NCI-H2196 treated with DMSO at 0.1 percent for 48 hours (cell line): ENCODE results near the gene CYP3A4.
"Not testable (repeated sequence)": the region's sequence is repeated elsewhere in the genome, so short reads cannot be mapped to it uniquely, and the experiment has no call there.

Source experiments
- DNase-seq: peaks from one replicate; lab custom pipeline; 2025; ENCODE audit not compliant: unreplicated experiment; lab: John Stamatoyannopoulos, UW

Gene CYP3A4

GRCh38 chr7:99784007-99784406 lies at the start of gene CYP3A4:
Gene CYP3A4 (minus strand): TSS chr7:99784184. CDS start chr7:99784081, 103 bp downstream.
- no peak for DNase-seq

DNA sequence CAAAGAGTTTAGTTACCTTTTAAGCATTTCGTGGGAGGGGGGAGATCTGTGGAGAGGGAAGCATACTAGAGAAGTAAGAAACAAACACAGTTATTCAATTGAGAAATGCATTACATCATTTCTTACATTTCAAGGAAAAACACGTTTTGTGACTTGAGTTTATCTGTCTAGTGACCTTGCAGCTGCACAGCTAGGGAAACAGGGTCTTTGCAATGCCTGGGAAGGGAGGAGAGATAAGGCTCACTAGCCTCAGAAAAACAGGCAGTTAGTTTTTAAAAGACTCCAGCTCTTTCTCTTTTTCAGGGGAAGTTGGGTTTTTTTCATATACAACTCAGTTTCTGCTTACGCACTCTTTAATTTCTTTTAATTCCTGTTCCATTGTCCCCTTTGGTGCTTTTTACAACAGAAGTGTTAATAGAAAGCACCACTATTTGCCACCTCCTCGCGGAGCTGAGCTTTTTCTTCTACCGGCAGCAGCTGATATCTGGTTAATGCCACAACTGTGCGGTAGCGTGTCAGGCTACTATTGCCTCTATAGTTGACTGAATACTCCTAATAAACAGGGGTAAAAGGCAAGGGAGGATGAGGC lies 49.4 kb upstream of the CYP3A4 start:
- no peak for DNase-seq

DNA sequence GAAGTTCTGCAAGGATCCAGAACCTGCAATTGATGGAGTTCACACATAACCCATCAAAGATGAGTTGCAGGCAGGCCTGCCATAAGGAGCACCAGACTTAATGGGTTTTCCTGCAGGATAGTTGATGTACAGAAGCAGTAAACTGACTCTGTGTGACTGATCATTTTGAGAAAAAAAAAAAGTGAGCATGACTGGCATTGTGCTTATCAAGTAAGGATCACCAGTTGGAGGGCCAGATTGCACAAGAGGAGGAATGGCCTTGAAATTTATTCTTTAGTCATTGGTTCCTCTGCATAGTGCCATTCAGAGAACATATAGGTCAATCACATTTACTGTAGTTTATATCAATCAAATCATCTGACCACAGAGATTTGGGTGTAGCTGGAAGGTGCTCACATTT lies 47.6 kb upstream of the CYP3A4 start:
- no peak for DNase-seq

- no peak for DNase-seq
Observed at GRCh38 chr7:99829524-99830160, 45.7 kb upstream of the CYP3A4 start.

GRCh38 chr7:99828811-99829210 lies 44.8 kb upstream of the CYP3A4 start:
- DNase-seq: no peak

DNA sequence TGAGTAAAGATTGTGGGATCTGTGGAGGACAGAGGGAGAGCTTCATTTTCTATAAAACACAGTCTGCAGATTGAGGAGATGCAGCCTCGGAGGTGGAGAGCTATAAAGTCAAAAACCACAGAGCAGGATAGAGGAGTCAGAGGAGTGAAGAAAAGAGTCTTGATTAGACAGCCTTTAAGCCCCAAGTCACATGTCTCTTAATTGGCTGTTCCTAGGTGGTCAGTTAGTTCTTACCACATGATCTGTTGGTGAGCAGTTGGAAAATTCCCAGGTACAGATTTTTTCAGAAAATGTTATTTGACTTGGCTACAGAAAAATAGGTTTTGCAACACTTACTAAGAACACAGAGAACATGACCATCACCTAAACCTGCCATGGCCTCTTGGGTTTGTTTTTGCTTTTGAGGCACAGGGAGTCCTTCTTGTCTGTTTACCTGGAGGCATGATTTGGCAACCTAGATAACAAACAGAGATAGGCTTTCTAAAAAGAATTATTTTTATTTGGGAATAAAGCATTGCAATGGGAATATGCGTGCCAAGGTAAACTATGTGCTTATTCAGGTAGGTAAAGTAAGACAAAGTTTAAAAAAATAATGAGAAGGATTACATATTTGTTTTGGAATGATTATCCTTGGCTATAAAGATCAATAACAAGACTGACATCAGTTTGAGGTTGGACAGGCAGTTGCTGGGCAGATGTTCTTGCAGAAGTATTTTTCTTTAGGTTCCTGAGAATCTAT lies 43.2 kb upstream of the CYP3A4 start:
- DNase-seq: no peak

DNA sequence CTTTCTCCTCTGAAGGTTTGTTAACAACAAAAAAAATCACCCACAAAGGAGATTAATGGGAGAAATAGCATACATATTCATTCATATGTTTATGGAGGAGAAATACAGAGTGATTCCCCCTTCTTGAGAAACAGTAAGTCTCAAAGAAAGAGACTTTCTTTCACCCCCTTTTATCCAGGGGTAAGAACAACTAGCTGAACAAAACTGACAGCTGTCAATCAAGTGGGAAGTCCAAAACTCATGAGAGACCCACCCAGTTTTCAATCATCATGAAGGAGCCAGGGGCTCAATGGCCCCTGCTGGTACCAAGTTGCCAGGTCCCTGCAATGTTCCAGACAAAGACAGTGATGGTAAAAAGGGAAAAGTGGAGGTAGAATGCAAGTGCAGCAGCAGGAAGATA lies 41.9 kb upstream of the CYP3A4 start:
- no peak for DNase-seq

- no peak for DNase-seq
Observed at GRCh38 chr7:99825452-99825851, 41.5 kb upstream of the CYP3A4 start.

DNA sequence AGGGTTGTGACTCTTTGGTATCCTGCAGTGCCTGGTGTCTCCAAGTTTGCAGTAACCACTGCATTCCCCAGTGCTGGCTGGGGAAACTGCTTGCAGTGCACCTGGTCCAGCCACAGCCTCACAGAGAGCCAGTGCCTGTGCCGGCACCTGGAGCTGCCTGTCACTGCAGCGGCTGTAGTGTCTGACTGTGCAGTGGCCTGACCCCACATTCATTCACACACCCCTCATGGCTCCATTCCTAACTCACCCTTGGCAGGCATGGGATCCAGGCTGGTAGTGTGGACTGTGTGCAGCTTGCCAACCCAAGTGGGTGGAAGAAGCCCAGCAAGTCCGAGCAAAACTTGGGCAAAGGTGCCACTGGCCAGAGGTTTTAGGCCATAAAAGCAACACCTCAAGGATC lies 40.1 kb upstream of the CYP3A4 start:
- DNase-seq: no peak

DNA sequence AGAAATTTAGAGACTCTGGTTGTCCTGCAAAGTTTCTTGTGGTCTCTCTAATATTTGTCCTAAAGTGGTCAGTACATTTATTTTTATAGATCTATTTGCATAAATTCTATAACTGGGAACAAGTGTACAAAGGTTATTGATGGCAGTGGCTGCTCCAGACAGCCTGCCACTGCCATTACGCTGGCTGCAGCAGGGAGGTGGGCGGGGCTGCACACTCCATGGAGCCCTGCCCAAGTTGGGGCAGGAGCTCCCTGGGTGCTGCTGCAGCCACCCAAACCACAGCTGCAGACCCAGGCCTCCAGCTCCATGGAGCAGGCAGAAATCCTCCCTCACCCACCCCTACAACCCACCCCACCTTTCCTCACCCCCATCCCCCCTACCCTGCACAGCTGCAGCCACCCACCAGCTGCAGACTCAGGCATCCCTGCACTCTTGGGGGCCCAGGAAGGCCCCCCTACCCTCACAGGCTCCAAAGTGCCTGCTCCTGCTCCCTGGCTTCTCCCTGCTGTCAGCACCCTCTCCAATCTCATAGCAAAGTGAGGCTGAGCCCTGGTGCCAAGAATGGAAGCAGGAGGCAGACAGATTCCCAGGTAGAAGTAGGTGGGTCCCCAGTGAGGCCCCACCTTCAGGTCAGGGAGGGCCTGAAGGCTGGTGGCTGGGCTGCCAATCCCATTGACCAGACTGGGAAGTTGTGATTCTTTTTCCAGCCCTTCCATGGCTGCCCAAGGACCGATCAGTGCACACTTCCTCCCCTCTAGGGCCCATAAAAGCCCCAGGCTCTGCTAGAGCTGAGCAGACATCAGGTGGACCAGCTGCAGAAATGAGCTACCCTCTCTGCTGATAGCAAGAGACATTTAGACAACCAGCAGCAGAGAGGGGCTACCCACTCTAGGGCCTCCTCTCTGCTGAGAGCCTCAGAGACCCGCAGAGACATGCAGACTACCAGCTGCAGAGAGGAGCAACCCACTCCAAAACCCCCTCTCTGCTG lies 39.0 kb upstream of the CYP3A4 start:
- no peak for DNase-seq

GRCh38 chr7:99820408-99821027 lies 36.5 kb upstream of the CYP3A4 start:
- no peak for DNase-seq

GRCh38 chr7:99808766-99809165 lies 24.8 kb upstream of the CYP3A4 start:
- DNase-seq: no peak

DNA sequence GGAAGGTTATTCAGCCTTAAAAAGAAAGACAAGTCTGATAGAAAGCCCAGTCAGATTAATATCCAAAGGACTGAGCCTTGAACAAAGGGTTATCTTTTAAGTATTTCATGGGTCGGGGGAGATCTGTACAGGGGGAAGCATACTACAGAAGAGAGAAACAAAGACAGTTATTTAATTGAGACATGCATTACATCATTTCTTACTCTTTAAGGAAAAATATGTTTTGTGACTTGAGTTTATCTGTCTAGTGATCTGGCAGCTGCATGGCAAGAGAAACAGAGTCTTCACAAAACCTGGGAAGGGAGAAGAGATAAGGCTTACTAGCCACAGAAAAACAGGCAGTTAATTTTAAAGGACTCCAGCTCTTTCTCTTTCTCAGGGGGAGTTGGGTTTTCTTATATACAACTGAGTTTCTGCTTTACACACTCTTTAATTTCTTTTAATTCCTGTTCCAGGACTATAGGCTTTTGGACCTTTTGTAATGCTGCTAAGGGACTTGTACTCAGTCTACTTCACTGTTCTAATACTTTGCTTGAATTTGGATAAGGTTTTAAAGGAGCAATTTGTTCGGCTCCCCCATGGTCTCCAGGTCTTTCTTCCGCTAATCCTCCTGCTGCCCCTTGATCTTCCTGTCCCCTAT lies 23.0 kb upstream of the CYP3A4 start:
- no peak for DNase-seq

- DNase-seq: no peak
Observed at GRCh38 chr7:99805641-99806040, 21.7 kb upstream of the CYP3A4 start.

GRCh38 chr7:99803118-99803517 lies 19.1 kb upstream of the CYP3A4 start:
- DNase-seq: not testable (repeated sequence)

DNA sequence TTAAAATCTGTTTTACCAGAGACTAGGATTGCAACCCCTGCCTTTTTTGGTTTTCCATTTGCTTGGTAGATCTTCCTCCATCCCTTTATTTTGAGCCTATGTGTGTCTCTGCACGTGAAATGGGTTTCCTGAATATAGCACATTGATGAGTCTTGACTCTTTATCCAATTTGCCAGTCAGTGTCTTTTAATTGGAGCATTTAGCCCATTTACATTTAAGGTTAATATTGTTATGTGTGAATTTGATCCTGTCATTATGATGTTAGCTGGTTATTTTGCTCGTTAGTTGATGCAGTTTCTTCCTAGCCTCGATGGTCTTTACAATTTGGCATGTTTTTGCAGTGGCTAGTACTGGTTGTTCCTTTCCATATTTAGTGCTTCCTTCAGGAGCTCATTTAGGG lies 17.4 kb upstream of the CYP3A4 start:
- not testable (repeated sequence) for DNase-seq

GRCh38 chr7:99798972-99799371 lies 15.0 kb upstream of the CYP3A4 start:
- no peak for DNase-seq

DNA sequence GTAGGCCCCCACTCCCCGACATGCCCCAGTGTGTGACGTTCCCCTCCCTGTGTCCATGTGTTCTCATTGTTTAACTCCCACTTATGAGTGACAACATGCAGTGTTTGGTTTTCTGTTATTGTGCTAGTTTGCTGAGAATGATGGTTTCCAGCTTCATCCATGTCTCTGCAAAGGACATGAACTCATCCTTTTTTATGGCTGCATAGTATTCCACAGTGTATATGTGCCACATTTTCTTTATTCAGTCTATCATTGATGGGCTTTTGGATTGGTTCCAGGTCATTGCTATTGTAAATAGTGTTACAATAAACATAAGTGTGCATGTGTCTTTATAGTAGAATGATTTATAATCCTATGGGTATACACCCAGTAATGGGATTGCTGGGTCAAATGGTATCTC lies 11.9 kb upstream of the CYP3A4 start:
- not testable (repeated sequence) for DNase-seq

DNA sequence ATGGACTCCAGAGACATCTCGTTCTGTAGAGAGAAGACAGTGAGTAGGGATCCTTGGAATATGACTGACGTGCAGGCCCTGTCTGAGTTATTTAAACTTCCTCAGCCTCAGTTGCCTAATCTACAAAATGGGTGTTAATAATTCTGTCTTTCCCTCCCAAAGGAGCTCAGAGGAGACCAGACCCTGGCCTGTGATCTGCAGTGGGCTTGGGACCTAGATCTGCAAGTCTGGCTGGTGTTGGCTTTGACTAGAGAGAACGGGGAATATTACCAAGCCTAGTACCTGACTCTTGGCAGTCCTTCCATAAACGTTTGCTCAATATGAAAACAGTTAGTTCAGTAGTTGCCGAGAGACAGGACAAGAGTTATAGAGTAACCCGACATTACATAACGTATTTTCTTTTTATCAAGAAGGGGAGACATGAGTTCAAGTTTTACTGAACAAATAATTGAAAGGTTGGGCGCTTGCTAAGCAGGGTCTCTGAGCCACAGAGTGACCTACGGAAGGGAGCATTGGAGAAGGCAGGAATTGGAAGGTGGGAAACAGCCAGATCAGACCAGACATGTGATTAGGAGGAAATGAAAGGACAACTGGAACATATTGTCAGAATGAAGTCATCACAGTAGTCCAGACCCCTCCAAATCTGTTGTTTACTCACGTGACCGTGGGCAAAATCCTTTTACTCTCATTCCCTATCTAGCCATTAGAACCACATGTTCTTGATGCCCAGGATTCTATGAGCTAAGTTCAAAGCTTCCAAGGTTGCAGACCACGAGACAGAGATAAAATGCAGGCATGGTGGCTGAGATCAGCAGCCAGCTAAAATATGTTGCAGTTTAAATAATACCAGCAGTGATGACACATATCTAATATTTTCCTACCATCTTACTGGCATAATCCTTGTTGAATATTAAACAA lies 10.9 kb upstream of the CYP3A4 start:
- no peak for DNase-seq
